Measurements from ENCODE around the gene CARD14.
"Not testable (repeated sequence)": the region's sequence is repeated elsewhere in the genome, so short reads cannot be mapped to it uniquely, and the experiment has no call there.

The CARD14 gene

DNA sequence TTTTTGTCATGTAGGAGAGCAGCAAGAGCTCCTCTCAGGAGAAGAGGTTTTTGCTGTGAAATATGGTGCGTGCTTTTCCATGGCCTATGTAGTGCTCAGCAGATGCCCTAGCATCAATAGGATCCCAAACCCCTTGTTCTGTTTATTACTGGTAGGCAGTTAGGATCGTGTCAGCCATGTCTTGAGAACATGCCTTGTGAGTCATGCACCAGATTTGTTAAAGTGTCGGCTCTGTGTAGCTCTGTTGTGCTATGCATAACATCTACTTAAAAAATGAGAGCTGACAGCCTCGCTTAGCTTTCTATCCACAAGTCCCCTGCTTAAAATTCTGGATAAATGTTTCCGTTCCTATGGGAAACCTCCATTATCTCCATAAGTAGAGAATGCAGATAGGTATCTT lies 18.5 kb upstream of the CARD14 start:
- no peak for DNase-seq (ENCODE audit: low spot score)

DNA sequence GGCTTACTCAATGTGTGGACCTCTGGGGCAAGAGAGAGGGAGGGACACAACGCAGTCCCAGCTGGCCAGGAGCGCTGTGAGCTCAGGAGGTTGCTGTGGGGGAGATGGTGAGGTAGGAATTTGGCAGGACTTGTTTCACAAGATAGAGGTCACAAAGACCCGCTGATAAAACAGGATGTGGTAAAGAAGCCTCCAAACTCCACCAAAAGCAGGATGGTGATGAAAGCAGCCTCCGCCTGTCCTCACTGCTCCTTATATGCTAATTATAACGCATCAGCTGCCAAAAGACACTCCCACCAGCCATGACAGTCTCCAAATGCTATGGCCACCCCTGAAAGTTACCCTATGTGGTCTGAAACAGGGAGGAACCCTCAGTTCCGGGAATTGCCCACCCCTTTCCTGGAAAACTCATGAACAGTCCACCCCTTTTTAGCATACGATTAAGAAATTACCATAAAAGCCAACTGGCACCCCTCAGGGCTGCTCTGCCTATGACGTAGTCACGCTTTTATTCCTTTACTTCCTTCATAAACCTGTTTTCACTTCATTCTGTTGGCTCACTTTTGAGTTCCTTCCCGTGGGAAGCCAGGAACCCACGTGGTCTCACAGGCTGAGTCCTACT lies 17.6 kb upstream of the CARD14 start:
- no peak for DNase-seq (ENCODE audit: low spot score)

DNA sequence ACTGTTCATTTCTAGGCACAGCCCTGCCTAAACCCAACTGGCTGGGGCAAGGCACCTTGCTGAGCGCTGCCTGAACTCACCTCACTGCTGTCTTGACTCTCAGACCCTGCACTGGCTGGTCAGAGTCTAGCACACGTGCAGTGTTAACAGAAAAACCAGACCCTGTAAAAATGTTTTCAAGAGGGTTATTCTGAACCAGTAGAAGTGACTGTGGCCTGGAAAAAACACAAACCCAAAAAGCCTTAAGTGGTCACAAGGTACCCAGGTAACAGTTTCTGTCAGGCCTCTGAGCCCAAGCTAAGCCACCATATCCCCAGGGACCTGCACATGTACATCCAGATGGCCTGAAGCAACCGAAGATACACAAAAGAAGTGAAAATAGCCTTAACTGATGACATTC lies 16.8 kb upstream of the CARD14 start:
- DNase-seq (ENCODE audit: low spot score), result no peak

DNA sequence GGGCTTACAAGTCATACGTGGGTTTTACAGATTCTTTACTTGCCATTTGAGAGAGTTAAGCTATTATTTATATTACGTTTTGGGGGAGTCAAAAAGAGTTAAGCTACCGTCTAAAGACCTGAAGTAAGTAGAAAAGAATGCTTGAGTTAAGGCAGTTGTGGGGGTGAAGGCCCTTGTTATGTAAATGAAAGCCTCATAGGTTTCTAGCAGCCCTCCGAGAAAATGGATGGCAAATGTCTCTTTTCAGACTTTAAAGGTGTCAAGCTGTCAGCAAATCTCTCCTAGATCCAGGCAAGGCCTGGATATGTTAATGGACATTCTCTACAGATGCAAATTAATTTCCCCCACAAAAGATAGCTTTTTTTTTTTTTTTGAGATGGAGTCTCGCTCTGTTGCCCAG lies 15.7 kb upstream of the CARD14 start:
- DNase-seq (ENCODE audit: low spot score), result no peak

DNA sequence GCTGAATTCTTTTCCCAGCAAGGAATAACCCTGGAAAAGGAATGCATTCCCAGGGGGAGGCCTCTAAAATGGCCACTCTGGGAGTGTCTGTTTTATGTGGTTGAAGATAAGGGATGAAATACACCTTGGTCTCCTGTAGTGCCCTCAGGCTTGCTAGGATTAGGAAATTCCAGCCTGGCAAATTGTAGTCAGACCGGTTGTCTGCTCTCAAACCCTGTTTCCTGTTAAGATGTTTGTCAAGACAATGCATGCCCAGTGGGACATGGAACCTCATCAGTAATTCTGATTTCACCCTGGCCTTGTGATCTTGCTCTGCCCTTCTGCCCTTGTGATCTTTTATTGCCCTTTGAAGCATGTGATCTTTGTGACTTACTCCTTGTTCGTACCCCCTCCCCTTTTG lies 14.2 kb upstream of the CARD14 start:
- DNase-seq (ENCODE audit: low spot score), result not testable (repeated sequence)

DNA sequence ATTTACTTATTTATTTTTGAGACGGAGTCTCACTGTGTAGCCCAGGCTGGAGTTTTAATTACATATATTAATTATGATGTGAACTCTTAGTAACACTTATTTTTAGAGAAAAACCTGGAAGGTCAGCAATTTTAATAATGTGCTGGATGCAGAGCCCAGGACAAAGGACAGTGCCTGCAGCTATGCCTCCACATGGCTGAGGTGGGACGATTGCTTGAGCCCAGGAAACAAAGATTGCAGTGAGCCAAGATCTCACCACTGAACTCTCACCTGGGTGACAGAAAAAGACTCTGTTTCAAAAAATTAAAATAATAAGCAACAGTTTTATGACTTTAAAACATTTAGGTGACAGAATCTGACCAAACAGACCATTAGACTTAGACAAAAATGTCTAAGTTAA lies 11.0 kb upstream of the CARD14 start:
- DNase-seq (ENCODE audit: low spot score), result no peak

DNA sequence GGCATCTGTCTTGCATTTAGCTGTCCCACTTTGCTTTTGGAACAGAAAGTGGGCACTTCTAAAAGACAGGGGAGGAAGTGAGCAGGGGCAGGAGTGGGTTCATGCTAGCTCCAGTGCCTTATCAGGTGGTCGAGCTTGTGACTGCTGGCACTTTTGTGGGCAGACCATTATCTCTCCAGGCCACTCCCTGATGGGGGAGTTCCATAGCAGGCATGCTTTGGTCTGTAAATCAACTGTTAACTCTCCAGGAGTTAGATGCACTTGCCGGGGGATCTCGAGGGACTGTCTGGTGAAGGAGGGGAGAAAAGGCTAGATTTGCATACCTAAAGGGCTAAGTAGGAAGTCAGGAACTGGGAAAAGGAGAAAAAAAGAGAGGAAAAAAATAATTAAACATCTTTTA lies 9.3 kb upstream of the CARD14 start:
- no peak for DNase-seq (ENCODE audit: low spot score)

DNA sequence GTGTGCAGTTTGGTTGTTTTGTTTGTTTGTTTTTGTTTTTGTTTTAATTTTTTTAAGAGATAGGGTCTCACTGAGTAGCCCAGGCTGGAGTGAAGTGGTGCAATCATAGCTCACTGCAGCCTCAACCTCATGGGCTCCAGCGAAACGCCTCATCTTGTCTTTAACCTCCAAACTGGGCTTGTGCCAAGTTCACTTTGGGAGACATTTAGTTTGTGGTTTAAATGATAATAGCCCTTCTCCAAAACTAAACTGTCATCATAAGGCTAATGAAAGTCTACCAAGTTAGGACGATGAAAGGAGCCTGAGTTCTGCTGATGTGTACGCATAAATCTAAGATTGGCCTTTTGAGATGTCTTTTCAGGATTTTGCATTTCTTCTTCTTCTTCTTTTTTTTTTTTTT lies 6.5 kb upstream of the CARD14 start:
- DNase-seq (ENCODE audit: low spot score), result no peak

DNA sequence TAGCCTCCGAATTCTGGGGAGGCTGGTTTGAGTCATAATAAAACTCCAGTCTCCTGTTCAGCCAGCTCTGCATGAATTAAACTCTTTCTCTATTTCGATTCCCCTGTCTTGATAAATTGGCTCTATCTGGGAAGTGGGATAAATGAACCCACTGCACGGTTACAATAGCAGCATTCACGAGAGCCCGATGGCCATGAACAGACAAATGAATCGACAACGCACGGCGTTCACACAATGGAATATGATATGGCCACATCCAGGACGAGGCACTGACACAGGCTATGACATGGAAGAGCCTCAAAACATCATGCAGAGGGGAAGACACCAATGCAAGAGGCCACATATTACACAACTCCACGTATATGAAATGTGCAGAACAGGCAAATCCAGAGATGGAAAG lies 5.6 kb upstream of the CARD14 start:
- no peak for DNase-seq (ENCODE audit: low spot score)

DNA sequence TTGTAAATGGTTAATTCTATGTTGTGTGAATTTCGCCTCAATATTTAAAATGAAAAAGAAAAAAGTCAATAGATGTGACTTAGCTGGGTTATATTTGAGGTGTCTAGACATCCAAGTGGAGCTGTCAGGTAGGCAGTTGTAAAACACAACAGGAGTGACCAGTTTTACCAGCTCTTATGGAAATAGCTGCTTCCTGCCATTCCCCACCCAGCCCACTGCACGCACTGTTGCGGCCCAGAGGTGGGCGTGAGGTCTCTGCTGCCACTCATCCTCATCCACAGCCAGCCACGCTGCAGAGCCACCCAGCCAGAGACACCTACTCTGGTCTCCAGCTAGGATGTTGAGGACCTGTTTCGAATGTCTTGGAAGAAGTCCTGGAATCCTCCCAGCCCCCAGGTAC lies 3.4 kb upstream of the CARD14 start:
- DNase-seq (ENCODE audit: low spot score), result no peak

DNA sequence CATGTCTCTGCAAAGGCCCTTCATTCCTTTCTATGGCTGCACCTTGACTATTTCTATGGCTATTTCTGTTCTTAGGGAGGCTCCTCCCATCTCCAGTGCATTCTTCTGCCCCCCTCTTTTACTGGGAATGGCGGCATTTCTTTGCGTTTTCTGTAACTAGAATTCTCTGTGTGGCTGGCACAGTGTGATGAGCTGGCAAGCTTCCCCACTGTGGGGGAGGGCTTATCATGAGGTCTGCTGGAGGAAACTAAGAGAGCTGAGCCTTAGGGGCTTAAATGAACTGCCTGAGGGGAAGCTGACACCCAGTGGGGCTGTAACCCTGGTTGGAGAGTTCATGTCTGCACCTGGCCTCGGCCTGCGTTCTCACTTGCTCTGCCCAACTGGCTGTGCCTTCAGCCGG lies 1.5 kb upstream of the CARD14 start:
- no peak for DNase-seq (ENCODE audit: low spot score)

DNA sequence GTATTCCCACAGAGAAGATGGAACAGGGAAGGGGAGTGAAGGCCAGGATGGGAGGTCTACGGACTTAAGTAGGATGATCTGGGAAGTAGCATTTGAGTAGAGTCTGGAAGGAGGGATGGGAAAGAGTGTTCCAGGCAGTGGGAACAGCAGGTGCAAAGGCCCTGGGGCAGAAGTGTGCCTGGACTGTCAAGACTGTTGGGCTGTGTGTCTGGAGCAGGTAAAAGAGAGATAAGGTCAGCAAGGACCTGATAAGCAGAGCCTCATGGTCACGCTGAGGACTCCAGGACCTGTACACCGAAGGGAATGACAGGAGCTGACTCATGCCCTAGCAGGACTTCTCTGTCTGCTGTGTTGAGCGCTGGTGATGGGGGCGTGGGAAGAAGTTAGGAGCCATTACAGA lies 723 bp upstream of the CARD14 start:
- DNase-seq (ENCODE audit: low spot score), result no peak

DNA sequence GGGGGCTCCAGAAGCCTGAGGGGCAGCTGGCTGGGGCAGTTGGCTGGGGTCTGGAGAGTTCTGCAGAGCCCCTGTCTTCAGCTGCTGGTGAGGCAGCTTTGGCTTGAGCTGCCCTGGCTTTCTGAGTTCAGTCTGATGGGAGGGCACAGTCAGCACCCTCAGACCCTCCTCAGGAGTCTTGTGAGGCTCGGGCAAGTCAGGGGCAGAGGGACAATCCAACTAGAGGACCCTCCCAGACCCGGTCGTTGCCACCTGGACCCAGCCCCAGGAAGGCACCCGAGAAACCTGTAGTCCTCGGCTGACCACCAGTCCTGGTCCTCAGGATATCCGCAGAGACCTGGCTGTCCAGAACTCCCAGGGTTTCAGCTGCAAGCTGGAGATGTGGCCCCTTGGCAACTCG lies 1.9 kb downstream of the CARD14 start:
- DNase-seq (ENCODE audit: low spot score), result no peak

DNA sequence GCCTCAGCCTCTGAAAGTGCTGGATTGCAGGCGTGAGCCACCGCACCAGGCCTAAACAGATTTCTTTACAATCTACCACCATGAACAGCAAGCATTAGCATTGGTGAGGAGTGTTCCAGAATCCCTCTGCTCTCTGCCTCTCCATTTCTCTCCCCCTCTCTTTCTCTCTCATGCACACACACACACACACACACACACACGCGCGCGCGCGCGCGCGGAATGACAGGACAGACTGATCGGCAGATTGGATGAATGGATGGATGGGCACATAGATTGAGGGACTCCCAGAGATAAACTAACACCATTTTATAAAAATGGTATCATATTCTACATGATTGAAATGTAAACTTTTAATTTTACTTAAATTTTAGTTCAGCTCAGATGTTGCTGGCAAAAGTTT lies 3.3 kb downstream of the CARD14 start:
- no peak for DNase-seq (ENCODE audit: low spot score)

DNA sequence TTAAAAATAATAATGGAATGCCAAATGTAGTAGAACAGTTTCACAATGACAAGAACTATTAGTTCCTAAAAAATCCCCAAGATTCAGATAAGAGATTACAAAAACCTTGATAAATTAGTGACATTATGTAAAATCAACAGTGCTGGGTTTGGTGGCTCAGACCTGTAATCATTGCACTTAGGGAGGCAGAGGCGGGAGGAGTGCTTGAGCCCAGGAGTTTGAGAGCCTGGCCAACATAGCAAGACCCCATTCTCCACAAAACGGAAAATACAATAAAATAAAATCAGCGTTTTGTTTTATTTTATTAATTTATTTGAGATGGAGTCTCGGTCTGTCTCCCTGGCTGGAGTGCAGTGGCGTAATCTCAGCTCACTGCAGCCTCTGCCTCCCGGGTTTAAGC lies 4.1 kb downstream of the CARD14 start:
- no peak for DNase-seq (ENCODE audit: low spot score)

DNA sequence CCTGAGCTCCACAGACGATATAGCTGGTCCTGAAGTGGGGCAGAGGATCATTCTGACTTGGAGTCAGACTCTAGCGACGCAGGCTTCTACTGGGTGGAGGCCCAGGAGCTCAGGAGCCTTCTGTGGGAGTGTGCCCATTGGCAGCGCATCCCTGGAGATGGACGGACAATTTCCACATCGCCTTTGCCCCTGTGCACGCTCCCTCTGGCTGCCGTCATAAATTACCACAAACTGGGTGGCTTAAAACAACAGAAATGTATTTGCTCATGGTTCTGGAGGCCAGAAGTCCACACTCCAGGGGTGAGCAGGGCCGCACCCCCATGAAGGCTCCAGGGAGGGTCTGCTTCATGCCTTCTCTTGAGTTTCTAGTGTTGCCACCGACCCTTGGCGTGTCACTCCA lies 6.9 kb downstream of the CARD14 start:
- no peak for DNase-seq (ENCODE audit: low spot score)

DNA sequence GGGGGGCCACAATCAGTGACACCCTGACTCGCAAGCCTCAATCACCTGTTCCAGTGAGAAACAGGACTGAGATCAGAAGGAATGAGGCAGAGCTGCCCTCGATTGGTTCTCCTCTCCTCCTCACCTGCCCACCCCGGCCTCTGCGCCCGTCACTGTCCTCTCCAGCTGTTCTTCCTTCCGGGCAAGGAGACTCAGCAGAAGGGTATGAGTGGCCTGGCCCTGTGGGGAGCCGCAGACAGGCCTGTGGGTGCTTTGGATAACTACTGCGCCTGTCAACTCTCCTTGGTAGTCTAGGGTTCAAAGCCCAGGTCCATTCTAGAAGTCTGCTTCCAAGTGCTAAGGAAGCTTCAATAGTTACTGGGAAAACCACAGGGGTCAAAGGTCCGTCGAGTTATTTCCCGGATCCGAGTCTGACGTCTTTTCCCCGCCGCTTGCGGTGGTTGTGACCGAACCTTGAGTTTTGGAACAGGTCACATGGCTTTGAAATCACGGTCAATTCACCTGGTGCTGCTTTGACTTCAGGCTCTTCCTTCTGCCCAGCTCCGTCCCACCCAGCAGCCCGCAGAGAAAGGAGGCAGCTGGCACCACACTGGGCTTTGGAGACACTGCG lies 8.3 kb downstream of the CARD14 start:
- no peak for DNase-seq (ENCODE audit: low spot score)

DNA sequence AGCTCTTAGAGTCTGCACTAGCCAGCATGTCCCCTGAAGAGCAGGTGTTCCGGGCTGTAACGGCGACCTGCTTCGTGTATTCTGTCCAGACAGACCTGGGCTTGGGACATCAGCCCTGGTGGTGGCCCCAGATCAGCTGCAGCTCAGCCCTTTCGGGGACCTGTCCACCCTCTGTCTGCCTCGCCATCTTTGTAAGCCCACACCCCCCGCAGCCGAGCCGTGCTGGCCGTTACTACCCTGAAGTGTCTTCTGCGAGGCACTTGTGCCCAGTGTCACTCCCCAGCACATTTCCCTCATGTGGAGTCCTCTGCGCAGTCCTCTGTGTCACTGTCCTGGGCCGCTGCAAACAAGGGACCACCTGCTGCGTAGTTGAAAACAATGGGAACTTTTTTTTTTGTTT lies 10.4 kb downstream of the CARD14 start:
- DNase-seq (ENCODE audit: low spot score), result no peak

DNA sequence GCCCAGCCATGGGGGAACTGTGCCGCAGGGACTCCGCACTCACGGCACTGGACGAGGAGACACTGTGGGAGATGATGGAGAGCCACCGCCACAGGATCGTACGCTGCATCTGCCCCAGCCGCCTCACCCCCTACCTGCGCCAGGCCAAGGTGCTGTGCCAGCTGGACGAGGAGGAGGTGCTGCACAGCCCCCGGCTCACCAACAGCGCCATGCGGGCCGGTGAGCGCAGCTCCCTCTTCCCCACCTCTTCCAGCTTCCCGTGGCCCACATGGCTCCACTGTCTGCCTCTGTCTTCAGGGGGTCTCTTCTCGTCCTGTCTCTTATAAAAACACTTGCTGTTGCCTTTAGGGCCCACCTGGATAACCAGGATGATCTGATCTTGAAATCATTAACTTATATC lies 11.6 kb downstream of the CARD14 start:
- no peak for DNase-seq (ENCODE audit: low spot score)

DNA sequence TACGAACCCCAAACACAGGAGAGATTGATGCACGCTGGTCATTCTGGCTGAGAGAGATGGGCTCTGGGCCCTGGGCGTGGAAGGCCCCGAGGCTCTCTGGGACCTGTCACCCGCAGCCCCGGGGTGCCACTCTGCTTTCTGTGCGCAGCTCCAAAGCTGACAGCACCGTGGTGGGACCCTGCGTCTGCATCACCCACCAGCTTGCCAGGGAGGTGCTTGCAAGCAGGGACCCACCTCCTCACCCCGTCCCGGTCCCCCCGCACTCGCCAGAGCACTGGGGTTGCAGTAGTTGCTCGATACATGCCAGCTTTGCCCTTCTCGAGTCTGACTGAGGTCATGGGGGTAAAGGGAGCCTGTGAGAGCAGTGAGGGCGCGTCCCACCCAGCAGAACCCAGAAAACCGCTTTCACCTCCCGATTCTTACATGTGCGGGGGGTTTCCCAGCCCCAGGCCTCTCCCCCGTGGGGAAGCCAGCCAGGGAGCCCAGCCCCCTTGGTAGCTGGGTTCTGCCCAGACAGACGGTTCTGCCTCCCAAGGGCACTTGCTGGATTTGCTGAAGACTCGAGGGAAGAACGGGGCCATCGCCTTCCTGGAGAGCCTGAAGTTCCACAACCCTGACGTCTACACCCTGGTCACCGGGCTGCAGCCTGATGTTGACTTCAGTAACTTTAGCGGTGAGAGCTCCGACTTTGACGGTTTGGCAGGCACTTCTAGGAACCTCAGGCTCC lies 12.5 kb downstream of the CARD14 start:
- no peak for DNase-seq (ENCODE audit: low spot score)

DNA sequence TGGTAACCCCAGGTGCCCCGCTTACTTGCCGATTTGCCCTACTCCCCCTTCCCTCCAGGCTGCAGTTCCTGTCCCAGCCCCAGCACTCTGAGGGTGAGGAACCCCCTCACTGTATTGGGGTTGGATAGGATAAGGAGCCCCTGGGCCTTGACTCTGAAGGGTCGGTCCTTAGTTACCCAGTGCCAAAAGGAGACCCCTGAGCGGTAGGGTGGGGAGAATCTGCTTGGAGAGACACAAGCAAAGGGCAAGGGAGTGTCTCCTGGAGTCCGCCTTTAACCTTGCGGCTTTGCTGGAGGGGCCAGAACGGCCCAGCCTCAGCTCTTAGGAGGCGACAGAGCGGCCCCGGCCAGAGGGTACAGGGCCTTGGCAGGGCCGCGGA lies 13.0 kb downstream of the CARD14 start:
- no peak for DNase-seq (ENCODE audit: low spot score)

DNA sequence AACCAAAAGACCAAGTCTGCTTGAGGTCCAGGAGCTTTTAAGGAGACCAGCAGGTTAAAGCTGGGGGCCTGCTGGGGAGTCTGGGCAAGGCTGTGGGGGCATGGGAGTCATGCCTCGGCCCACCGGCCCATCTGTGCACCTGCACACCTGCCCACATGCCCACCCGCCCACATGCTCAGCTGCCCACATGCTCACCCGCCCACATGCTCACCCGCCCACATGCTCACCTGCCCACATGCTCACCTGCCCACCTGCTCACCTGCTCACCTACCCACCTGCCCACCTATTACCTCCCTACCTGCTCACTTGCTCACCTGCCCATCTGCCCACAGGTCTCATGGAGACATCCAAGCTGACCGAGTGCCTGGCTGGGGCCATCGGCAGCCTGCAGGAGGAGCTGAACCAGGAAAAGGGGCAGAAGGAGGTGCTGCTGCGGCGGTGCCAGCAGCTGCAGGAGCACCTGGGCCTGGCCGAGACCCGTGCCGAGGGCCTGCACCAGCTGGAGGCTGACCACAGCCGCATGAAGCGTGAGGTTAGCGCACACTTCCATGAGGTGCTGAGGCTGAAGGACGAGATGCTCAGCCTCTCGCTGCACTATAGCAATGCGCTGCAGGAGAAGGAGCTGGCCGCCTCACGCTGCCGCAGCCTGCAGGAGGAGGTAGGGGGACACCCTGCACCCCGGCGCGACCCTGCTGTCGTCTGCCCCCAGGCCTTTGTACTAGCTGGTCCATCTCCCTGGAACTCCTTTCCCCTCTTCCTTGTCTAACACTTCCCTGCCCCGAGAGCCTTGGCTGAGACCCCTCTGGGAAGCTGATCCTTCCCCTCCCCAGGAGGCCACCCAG lies 14.0 kb downstream of the CARD14 start:
- no peak for DNase-seq (ENCODE audit: low spot score)

DNA sequence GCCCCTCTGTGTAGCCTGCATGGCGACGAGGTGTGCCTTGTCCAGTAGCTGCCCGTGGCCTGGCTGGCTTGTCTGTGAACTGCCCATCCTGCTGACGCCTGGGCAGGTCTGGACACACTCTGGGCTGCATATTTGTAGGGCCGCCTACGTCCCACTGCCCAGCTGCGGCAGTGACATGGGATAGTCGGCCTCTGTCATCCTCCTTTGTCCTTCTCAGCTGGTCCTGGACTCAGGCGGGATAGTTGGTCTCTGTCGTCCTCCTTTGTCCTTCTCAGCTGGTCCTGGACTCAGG lies 14.5 kb downstream of the CARD14 start:
- no peak for DNase-seq (ENCODE audit: low spot score)

All from SW480 (cell line).